ENCODE measurements around the gene DNAJC5.

- TF ChIP-seq CTCF (IDR thresholded peaks at IDR 0.05) (no peak), POLR2A (IDR thresholded peaks at IDR 0.05) (no peak)
These were observed 62.2 kb downstream of the DNAJC5 start for GRCh38 chr20:63957004-63957689.
